ENCODE results near the gene RBP7.

DNA sequence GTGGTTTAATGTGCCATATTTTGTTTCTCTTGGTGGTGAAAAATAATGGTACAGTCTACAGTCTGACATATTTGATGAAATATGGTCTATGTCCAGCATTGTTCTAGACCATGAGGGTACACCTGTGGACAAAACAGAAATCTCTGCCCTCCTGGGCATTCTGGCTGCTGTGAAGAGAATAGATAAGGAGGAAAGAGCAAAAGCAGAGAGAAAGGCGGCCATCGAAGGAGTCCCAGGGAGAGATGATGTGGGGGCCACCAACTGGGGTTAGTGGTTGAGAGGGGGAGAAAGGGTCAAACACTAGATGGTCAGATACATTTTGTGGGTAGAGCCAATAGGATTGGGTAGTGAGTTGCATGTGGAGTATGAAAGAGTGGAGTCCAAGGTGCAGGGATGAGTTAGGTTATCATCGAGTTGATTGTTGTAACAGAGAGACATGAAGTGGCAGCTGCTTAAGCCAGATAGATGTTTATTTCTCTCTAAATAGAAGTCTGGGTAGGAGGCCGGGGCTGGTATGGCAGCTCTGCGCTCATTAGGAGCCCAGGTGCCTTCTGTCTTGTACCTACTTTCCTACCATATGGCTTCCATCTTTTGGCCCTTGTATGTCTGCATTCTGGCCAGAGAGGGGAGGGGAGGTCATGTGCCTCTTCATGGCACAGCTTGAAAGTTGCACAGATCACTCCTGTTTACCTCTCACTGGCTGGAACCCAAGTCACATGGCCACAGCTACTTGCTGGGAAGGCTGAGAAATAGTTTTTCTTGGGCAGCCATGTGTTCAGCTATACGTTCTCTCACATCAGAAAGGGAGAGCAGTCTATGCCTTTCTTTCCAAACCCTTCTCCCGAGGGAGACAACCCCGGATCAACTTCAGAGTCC, 48.7 kb downstream of the RBP7 start:
- TF ChIP-seq, protein P1, sequence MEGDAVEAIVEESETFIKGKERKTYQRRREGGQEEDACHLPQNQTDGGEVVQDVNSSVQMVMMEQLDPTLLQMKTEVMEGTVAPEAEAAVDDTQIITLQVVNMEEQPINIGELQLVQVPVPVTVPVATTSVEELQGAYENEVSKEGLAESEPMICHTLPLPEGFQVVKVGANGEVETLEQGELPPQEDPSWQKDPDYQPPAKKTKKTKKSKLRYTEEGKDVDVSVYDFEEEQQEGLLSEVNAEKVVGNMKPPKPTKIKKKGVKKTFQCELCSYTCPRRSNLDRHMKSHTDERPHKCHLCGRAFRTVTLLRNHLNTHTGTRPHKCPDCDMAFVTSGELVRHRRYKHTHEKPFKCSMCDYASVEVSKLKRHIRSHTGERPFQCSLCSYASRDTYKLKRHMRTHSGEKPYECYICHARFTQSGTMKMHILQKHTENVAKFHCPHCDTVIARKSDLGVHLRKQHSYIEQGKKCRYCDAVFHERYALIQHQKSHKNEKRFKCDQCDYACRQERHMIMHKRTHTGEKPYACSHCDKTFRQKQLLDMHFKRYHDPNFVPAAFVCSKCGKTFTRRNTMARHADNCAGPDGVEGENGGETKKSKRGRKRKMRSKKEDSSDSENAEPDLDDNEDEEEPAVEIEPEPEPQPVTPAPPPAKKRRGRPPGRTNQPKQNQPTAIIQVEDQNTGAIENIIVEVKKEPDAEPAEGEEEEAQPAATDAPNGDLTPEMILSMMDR (IDR thresholded peaks at IDR 0.05; ENCODE audit: insufficient read depth, low read depth, low read length): no peak
- TF ChIP-seq EZH2 (IDR thresholded peaks at IDR 0.05; ENCODE audit: insufficient read depth, low read length): no peak

Measured in astrocyte (in vitro differentiated cells and primary cell).